HG02759 (cell line): ENCODE results near the gene MSTN.
"Not testable (repeated sequence)": the region's sequence is repeated elsewhere in the genome, so short reads cannot be mapped to it uniquely, and the experiment has no call there.

Source experiments
- ATAC-seq: cut with Tn5 transposase; IDR thresholded peaks from one replicate; pipeline ENCODE4 v1.9.1; 2021; ENCODE audit warnings: mild to moderate bottlenecking, moderate library complexity; ENCODE audit not compliant: unreplicated experiment

Gene MSTN

GRCh38 chr2:190065839-190066238 lies 3.3 kb upstream of the MSTN start:
- ATAC-seq, result no peak

GRCh38 chr2:190063624-190064023 lies 1.1 kb upstream of the MSTN start:
- ATAC-seq, result no peak

GRCh38 chr2:190062053-190062452 lies 476 bp downstream of the MSTN start:
- ATAC-seq, result no peak

- no peak for ATAC-seq
Observed at GRCh38 chr2:190060626-190061025, 1.9 kb downstream of the MSTN start.

- no peak for ATAC-seq
Observed at GRCh38 chr2:190060019-190060418, 2.5 kb downstream of the MSTN start.

GRCh38 chr2:190053426-190053825 lies 9.1 kb downstream of the MSTN start:
- no peak for ATAC-seq

- ATAC-seq, result no peak
Observed at GRCh38 chr2:190052307-190052706, 10.2 kb downstream of the MSTN start.

GRCh38 chr2:190051223-190051622 lies 11.3 kb downstream of the MSTN start:
- ATAC-seq, result no peak

GRCh38 chr2:190050001-190050400 lies 12.5 kb downstream of the MSTN start:
- no peak for ATAC-seq

GRCh38 chr2:190044866-190045265 lies 17.7 kb downstream of the MSTN start:
- no peak for ATAC-seq

- ATAC-seq, result no peak
Observed at GRCh38 chr2:190043441-190043840, 19.1 kb downstream of the MSTN start.

GRCh38 chr2:190036071-190036470 lies 26.5 kb downstream of the MSTN start:
- ATAC-seq, result no peak

GRCh38 chr2:190034417-190034816 lies 28.1 kb downstream of the MSTN start:
- not testable (repeated sequence) for ATAC-seq

- peak; percentile 42 for ATAC-seq
Observed at GRCh38 chr2:190031969-190032618, 30.4 kb downstream of the MSTN start.

- ATAC-seq, result peak; percentile 55
Observed at GRCh38 chr2:190023860-190024259, 38.7 kb downstream of the MSTN start.

GRCh38 chr2:190020720-190021119 lies 41.8 kb downstream of the MSTN start:
- no peak for ATAC-seq

- ATAC-seq, result no peak
Observed at GRCh38 chr2:190017837-190018236, 44.7 kb downstream of the MSTN start.

GRCh38 chr2:190015969-190016368 lies 46.6 kb downstream of the MSTN start:
- ATAC-seq, result not testable (repeated sequence)
